Posterior vena cava (tissue), 2 donors: ENCODE results near the gene BATF3. TPM values are rescaled to one million over a fixed set of nuclear protein-coding genes. Genes with fewer than 3 reads are reported as not detected.
"Not testable (repeated sequence)": the region's sequence is repeated elsewhere in the genome, so short reads cannot be mapped to it uniquely, and the experiment has no call there.

ENCODE experiments used
- DNase-seq: peaks from one replicate; pipeline ENCODE4 v3.0.0-alpha.2; 2020; ENCODE audit warnings: low spot score
- intact Hi-C, 2 donors: fragments of 100-400 bp; cut with DNase I; formaldehyde crosslinking; loops; one replicate each; pipeline versions ENCODE4 v1.14.1 to v1.14.2; 2022 to 2023
- long read RNA-seq, 2 donors: library from polyadenylated mRNA; unstranded; transcript quantifications; one replicate each; pipeline ENCODE4 v2.0.0, GENCODE V29; 2020 to 2021
- total RNA-seq, 2 donors: library from RNA; stranded (reverse); fragmentation: NEBNext Ultra II Directional; extraction: Animal tissue kit (Norgen Biotek cat#: 25700); gene quantifications; one replicate each; pipeline ENCODE4 v1.2.1, GENCODE V29; 2021
- donor health status: DM: yes; HTN: yes; CAD: no.
- donor health status: DM: yes; HTN: yes; CAD: no.

BATF3 gene, protein sequence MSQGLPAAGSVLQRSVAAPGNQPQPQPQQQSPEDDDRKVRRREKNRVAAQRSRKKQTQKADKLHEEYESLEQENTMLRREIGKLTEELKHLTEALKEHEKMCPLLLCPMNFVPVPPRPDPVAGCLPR
- total RNA-seq = 10 to 100 TPM; 10.8 to 20.1 TPM
- long read RNA-seq, donor 1, partial matches to known transcripts = 0 of 6 reads
- long read RNA-seq, donor 1, other reads (novel, unspliced or antisense) = 1 of 6 reads
- long read RNA-seq, donor 2, partial matches to known transcripts = 0 of 5 reads
- long read RNA-seq, donor 2, other reads (novel, unspliced or antisense) = 1 of 5 reads

DNA sequence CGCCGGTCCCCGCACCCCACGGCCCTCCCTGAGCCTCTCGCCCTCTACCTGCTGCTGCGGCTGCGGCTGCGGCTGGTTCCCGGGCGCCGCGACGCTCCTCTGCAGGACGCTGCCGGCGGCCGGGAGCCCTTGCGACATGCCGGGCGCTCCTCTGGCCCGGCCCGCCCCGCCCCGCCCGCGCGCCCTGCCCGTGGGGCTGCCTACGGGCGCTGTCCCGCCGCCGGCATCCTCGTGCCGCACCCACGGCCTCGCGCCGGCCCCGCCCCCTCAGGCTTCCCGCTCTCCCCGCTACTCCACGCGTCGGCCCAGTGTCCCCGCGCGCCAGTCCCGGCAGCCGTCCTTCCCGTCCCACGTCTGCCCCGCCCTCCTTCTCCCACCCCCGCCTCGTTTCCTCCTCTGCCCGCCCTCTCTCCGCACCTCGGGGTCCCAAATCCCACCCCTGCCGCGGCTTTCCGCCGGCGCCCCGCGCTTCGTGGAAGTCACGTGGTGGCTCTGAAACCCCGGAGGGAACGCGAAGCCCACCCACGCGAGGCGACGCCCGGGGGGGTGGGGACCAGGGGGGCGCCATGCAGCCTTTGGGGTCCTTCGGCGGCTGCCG is at the start of gene BATF3:
BATF3 (minus strand) TSS at position 216 of the 598 bp plus-strand sequence; CDS start at position 138, 78 bp downstream.
- peak; percentile 91 for DNase-seq
- intact Hi-C loops = no loop called here

DNA sequence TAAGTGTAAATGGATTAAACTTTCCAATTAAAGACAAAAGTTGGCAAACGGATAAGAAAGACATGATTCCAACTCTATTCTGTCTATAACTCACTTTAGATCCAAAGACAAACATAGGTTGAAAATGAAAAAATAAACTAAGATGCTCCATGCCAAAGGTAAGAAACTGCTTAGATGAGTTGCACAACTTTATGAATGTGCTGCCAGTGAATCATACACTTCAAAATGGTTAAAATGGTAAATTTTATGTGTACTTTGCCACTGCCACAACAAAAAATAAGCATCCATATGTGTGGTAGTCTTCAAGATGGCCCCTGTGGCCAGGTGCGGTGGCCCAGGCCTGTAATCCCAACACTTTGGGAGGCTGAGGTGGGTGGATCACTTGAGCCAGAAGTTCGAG is 46.9 kb upstream of the BATF3 start:
- intact Hi-C loops = loop anchor here in 1 of 2 donors (5.0 kb wide), 1 partner anchor 1601 kb away; no protein-coding TSS in a partner anchor
- DNase-seq = no peak

DNA sequence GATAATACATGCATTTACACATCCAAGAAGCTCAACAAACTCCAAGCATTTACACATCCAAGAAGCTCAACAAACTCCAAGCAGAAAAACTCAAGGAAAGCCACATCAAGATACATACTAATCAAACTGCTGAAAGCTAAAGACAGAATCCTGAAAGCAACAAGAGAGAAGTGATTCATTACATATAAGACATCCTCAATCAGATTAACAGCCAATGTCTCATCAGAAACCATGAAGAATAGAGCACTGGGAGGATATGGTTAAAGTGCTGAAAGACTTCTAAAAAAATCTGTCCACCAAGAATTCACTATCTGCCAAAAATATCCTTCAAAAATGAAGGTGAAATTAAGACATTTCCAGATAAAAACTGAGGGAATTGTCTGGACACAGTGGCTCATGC is 45.7 kb upstream of the BATF3 start:
- intact Hi-C loops = loop anchor here in 1 of 2 donors (5.0 kb wide), 1 partner anchor 1602 kb away; no protein-coding TSS in a partner anchor
- no peak for DNase-seq

DNA sequence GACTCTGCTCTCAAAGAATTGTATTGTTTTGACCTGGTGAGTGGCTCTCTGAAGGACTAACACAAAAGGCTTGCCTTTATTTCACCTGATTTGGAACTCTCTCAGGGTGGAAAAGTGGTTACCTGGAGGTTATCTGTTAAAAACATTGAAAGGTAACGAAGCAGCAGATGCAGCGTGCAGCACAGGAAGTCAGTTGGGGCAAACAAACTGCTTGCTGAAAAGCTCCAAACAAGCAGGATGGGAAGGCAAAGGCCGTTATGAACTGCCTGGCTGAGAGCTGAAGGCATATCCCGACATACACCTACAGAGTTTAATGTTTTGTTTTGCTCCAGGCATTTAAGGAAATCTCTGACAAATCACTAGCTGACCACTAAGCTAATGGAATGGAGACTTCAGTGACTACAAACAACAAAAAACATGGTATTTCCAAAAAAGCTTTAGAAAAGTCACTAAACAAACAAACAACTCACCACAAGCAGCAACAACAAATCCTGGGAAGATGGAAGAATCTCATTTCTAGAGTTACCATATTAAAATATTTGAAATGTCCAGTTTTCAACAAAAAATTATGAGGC is 44.3 kb upstream of the BATF3 start:
- DNase-seq = no peak
- intact Hi-C loops = no loop called here

DNA sequence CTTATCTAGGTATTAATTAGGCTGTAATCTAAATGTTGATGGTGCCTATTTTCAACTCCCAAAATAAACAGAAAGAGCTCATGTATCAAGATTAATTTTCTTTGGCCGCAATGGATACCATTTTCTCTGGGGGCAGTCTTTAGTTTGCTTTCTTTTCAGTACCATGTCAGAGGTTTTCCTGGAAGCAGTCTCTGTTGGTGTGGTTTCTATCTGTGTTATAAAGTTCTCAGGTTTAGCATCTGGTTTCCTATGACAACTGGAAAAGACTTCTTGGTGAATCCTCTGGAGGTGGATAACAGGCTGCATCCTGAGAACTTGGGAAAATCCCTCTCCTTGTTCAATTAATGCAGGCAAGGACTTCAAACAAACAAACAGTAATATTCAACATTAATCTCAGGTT is 38.7 kb upstream of the BATF3 start:
- intact Hi-C loops = no loop called here
- DNase-seq = no peak

DNA sequence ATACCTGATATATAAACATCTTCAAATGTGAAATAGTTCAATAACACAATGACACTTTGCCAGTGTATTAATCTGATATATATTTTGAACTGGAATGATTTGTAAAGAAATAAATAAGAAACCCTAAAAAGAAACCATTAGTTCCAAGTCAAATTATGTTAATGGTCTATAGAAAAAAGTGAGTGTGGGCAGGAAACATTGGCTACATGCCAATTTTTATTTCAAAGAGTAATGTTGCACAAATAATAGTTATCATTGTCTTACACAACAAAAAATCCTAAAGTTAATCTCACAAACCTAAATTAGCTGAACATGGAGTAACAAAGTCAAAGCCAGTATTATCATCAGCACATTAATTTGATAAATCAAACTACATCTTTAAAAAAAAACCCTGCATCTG is 37.9 kb upstream of the BATF3 start:
- DNase-seq = no peak
- intact Hi-C loops = no loop called here

DNA sequence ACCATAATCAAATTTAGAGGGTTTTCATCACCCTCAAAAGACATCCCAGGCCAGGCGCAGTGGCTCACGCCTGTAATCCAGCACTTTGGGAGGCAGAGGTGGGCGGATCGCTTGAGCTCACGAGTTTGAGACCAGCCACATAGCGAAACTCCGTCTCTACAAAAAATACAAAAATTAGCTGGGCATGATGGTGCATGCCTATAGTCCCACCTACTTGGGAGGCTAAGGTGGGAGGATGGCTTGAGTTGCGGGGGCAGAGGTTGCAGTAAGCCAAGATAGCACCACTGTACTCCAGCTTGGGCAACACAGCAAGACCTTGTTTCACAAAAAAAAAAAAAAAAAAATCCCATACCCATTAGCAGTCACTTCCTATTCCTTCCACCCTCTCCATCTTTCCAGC is 33.5 kb upstream of the BATF3 start:
- no peak for DNase-seq
- intact Hi-C loops = no loop called here

DNA sequence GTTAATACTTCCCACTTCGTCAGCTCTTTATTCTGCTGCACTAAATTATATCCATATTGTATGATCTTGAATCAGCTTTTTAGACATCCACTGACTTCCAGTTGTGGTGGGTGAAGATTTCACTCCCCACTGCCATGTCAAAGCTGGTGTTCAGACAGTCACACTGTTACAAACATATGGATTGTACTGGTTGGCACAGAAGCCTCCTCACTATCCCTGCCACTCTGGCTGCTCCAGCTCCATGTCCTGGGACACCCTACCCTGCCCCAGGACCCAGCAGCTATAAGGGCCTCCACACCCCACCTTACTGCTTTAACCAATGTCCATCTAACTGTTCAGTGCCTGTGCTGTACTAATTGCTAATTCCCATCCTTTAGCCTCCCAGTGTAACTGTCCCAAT is 32.0 kb upstream of the BATF3 start:
- no peak for DNase-seq
- intact Hi-C loops = no loop called here

DNA sequence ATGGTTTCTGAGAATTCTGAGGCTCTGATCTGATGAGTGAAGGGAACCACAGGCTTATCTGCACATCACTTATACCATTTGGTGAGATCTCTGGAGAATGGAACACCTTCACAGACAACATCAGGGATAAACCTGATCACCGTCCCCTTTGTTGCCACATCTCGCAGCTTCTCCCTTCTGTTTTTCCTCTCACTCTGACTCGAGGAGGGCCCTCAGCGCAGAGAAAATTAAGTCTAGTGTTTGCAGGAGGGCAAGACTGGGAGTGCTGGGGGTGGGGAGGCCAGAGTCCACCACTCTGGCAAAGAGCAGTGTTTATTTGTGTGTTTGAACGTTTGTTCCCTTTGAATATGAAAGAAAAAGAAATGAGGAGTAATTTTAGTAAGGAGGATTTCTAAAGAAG is 29.0 kb upstream of the BATF3 start:
- intact Hi-C loops = no loop called here

DNA sequence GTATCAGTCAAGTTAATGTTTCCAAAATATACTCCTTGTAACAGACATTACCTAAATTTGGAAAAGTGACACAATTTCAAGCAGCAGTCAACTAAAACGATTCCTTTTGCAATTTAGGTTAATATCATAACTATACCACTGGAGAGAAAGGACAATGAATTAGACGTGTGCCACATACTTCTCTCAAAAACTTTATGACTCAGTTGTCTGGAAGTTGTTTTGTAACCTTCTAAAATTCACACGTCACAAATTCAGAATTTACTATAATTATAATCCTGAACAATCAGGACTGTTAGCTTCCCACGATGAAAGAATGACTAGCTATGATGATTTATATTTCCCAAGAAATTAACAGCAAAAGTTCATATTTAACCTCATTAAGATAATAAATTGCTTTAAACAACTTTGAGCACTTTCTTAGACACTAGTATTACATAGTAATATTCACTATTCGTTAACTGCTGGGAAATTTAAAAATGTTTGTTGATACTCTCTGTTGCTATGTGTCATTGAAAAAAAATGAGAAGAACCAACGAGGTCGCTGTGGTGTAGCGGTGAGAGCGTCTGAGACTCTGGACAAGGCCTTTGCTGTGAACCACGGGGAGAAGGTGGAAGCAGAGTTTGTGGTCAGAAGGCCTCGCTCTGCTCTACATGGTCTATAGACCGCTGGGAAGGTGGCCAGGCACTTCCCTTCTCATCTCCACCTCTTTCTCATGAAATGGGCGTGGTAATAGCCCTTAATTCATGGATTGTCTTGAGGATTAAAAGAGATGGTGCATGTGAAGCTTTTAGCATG is 27.9 kb upstream of the BATF3 start:
- peak; percentile 85 for DNase-seq
- intact Hi-C loops = no loop called here

More for the DNA sequence above, 29.0 kb upstream of the BATF3 start:
- no peak for DNase-seq

DNA sequence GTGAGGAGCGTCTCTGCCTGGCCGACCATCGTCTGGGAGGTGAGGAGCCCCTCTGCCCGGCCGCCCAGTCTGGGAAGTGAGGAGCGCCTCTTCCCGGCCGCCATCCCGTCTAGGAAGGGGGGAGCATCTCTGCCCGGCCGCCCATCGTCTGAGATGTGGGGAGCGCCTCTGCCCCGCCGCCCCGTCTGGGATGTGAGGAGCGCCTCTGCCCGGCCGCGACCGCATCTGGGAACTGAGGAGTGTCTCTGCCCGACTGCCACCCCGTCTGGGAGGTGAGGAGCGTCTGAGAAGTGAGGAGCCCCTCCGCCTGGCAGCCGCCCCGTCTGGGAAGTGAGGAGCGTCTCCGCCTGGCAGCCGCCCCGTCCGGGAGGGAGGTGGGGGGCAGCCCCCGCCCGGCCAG is 25.0 kb upstream of the BATF3 start:
- DNase-seq = not testable (repeated sequence)

DNA sequence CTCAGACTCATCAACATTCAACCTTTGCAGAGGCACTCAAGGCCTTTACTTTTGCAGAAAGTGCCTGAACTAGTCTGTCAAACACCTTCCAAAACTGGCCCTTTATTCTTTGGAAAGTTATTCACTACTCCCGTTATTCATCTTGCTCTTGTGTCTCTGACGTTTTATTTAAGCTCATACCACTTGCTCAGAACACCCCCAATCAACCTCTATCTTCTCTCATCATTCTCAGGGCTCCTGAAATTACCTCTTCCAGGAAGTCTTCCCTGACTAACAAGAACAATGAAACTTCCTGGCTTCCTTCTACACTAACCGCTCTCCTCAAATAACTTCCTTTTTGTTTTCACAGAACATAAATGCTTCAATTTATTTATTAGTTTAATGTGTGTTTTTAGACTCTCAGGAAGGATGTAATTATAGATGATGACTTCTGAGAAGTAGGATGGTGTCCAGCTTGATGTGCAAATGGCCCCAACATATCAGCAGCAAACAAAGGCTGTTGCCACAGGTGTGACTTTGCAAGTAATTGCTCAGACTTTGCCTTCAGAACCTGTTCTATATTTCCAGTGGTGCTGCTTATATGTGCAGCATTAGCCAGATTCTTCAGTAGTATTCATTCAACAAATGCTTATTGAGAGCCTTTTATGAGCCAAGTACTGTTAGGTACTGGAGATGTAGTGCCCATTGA is 22.8 kb upstream of the BATF3 start:
- DNase-seq = no peak
- intact Hi-C loops = no loop called here

More for the DNA sequence above, 25.0 kb upstream of the BATF3 start:
- intact Hi-C loops = not testable (repeated sequence)

DNA sequence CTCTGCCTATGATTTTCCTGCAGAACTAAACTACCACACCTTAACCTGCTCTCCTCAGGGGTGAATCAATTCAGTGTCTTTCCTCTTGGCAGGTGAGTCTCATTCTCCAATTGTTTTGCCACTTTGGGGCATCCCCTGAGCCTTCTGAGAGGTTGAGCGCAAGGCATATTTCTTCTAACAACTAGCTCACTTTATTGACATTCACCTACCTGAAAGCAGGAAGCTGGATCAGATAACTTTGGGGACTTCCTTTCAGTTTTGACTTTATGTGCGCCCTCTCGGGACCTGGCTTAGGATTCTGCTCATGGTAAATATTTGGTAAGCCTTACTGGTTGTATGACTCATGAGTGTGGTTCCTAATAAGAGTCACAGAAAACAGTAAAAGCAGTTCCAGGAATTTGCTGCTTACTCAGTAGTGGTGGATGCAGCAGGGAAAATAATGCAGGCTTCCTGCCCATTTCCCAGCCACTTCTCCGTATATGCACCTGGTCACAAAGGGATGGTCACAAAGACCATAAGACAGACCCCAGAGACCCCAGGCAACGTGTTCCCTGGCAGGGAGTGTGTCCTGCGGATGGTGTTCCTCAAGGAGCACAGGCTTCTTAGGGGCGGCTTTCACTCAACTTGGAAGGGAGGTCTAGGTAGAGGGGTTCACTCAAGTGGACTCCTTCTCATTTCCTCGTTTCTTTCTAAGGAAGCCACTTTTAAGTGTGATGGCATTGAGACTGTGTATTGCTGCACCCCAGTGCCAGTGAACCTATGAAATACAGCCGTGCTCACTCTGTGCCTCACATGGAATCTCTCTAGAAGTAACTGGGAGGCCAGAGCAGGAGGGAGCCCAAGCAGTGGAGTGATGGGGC is 22.0 kb upstream of the BATF3 start:
- DNase-seq = no peak
- intact Hi-C loops = no loop called here

DNA sequence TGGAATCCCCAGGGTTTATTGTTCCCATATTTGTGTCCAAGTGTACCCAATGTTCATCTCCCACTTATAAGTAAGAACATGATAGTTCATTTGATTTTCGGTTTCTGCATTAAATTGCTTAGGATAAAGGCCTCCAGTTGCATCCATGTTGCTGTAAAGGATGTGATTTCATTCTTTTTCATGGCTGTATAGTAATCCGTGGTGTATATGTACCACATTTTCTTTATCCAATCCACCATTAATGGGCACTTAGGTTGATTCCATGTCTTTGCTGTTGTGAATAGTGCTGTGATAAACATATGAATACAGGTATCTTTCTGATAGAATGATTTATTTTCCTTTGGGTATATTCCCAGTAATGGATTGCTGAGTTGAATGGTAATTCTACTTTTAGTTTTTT is 20.0 kb upstream of the BATF3 start:
- DNase-seq = no peak
- intact Hi-C loops = no loop called here

DNA sequence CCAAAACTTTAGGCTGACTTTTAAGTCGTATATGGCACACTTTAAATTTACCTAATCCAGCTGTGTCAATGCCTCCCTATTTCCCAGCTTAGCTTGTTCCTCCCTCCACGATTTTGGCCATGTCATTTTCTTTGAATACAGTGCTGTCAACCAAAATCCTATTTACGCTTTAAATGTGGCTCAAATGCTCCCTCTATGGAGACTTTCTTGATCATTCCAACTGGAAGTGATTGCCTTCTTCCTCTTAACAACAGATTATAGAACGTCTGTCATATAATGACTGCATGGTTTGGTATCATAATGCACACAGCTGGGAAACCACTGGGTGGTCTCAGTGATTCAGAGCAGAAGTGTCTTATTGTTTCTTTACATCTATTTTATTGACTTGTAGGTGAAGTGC is 18.9 kb upstream of the BATF3 start:
- intact Hi-C loops = no loop called here
- DNase-seq = no peak

DNA sequence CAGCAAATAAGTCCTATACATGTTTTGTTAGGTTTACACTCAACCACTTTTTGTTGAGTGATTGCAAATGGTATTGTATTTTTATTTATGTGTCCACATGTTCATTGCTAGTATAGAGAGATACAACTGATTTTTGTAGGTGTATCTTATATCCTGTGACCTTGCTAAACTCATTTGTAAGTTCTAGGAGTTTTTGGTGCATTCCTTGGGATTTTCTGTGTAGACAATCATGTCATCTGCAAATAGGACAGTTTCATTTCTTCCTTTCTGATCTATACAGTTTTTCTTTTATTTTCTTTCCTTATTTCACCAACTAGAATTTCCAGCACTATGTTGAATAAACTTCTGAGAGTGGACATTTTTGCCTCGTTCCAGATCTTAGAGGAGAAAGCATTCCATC is 16.5 kb upstream of the BATF3 start:
- DNase-seq = no peak
- intact Hi-C loops = no loop called here

DNA sequence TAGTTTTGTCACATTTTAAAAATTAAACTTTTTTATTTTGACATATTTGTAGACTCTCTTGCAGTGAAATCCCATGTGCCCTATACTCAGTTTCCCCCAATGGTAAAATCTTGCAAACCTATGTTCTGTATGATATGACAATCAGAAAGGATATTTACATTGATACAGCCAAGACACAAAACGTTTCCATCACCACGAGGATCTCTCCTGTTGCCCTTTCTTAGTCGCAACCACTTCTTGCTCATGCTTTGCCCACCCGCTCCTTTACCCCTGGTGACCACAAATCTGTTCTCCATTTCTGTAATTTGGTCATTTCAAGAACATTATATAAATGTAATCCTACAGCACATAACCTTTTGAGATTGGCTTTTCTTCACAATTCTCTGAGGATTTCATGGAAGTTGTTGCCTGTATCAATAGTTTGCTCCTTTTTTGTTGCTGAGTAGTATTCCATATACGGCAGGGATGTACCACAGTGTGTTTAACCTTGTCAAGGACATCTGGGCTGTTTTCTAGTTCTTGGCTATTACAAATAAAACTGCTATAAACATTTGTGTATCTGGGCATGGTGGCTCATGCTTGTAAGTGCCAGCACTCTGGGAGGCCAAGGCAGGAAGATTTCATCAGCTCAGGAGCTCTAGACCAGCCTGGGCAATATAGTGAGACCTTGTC is 14.0 kb upstream of the BATF3 start:
- intact Hi-C loops = no loop called here
- no peak for DNase-seq
